B cell (primary cell): Measurements from ENCODE around the gene ATP8B1. TPM values are rescaled to one million over a fixed set of nuclear protein-coding genes. Genes with fewer than 3 reads are reported as not detected.

Source experiments
- ATAC-seq: fragments of 200-7000 bp; cut with Tn5 transposase; one replicate; pipeline ENCODE4 v1.10.0; 2021; ENCODE audit warnings: low read depth, mild to moderate bottlenecking, moderate number of reproducible peaks, moderate library complexity
- CTCF ChIA-PET: fragments of 350-600 bp; sonication (Branson Sonifier 250); formaldehyde crosslinking; loops from one replicate; lab custom pipeline; 2021; ENCODE audit warnings: antibody characterized with exemption, inconsistent platforms; lab: Charles Lee
- POLR2A ChIA-PET: fragments of 350-600 bp; sonication (Branson Sonifier 250); formaldehyde crosslinking; loops from one replicate; lab custom pipeline; 2021; ENCODE audit warnings: antibody characterized with exemption; lab: Charles Lee
- DNase-seq: peaks from one replicate; pipeline ENCODE4 v3.0.0; 2013
- H2AFZ ChIP-seq: 2 replicates; pipeline ENCODE4 v1.6.1; 2012; ENCODE audit warnings: mild to moderate bottlenecking, low read depth, low read length; ENCODE audit not compliant: insufficient read depth, poor library complexity, severe bottlenecking
- H3K27ac ChIP-seq, 2 donors: 1 replicate in 1 of 2; 2 replicates in 1 of 2; pipeline ENCODE4 v1.5.1; 2012 to 2013; ENCODE audit warnings: low read length in 2 of 2, mild to moderate bottlenecking in 2 of 2, moderate library complexity in 1 of 2
- H3K27me3 ChIP-seq, 4 experiments: fragments of 200-600 bp in 1 of 4; sonication (generic) in 1 of 4; replicated peaks in 1 of 4; 1 replicate in 2 of 4; 2 replicates in 2 of 4; pipeline versions ENCODE4 v1.6.1 to v1.7.0; 2013 to 2016; ENCODE audit warnings: low read length in 3 of 4, mild to moderate bottlenecking in 2 of 4, mixed read lengths in 1 of 4, moderate library complexity in 1 of 4; ENCODE audit not compliant: insufficient read depth in 4 of 4, control insufficient read depth in 3 of 4; ENCODE audit errors: control extremely low read depth in 1 of 4
- H3K36me3 ChIP-seq, 2 experiments: replicated peaks in 1 of 2; 1 replicate in 1 of 2; 2 replicates in 1 of 2; pipeline versions ENCODE4 v1.6.1 to v1.7.1; 2013; ENCODE audit warnings: low read length in 1 of 2; ENCODE audit not compliant: insufficient read depth in 2 of 2, control insufficient read depth in 1 of 2; ENCODE audit errors: control extremely low read depth in 1 of 2, extremely low read depth in 1 of 2
- H3K4me1 ChIP-seq, 2 donors: fragments of 200-600 bp in 1 of 2; sonication (generic) in 1 of 2; 1 replicate in 1 of 2; 2 replicates in 1 of 2; pipeline versions ENCODE4 v1.5.1 to v1.6.1; 2013 to 2017; ENCODE audit warnings: low read length in 2 of 2; ENCODE audit not compliant: control insufficient read depth in 2 of 2, insufficient read depth in 2 of 2
- H3K4me2 ChIP-seq: replicated peaks from 2 replicates; pipeline ENCODE3; 2012; ENCODE audit warnings: mild to moderate bottlenecking, low read depth, low read length; ENCODE audit not compliant: poor library complexity, severe bottlenecking
- H3K4me3 ChIP-seq, 5 experiments: fragments of 200-600 bp in 1 of 5; sonication (generic) in 1 of 5; 1 replicate in 3 of 5; 2 replicates in 2 of 5; pipeline versions ENCODE4 v1.5.1 to v1.7.0; 2011 to 2016; ENCODE audit warnings: low read length in 4 of 5, mild to moderate bottlenecking in 4 of 5, low read depth in 2 of 5, control low read depth in 1 of 5, moderate library complexity in 1 of 5; ENCODE audit not compliant: insufficient read depth in 1 of 5; ENCODE audit errors: control extremely low read depth in 1 of 5, extremely low read depth in 1 of 5
- H3K79me2 ChIP-seq: fragments of 200-600 bp; sonication (generic); one replicate; pipeline ENCODE4 v1.6.0; 2016; ENCODE audit warnings: low read length; ENCODE audit not compliant: control insufficient read depth, insufficient read depth
- H3K9ac ChIP-seq: fragments of 200-600 bp; sonication (generic); 2 replicates; pipeline ENCODE4 v1.6.1; 2017; ENCODE audit warnings: mild to moderate bottlenecking, low read length, moderate library complexity
- H3K9me3 ChIP-seq, 3 donors: one replicate each; pipeline versions ENCODE4 v1.6.1 to v1.7.1; 2013; ENCODE audit warnings: low read length in 2 of 3; ENCODE audit not compliant: control insufficient read depth in 2 of 3, insufficient read depth in 1 of 3; ENCODE audit errors: control extremely low read depth in 1 of 3
- H4K20me1 ChIP-seq: 2 replicates; pipeline ENCODE4 v1.6.0; 2012; ENCODE audit warnings: mild to moderate bottlenecking, low read length; ENCODE audit not compliant: insufficient read depth, control insufficient read depth, poor library complexity, severe bottlenecking
- H3K27ac Mint-ChIP-seq: one replicate; pipeline ENCODE4 v1.8.0; 2021; ENCODE audit warnings: mixed read lengths
- H3K27me3 Mint-ChIP-seq: one replicate; pipeline ENCODE4 v1.8.0; 2021; ENCODE audit warnings: mixed read lengths
- H3K4me1 Mint-ChIP-seq: one replicate; pipeline ENCODE4 v1.8.0; 2021; ENCODE audit warnings: mixed read lengths
- H3K4me3 Mint-ChIP-seq: one replicate; pipeline ENCODE4 v1.8.0; 2021; ENCODE audit warnings: mixed read lengths
- H3K9me3 Mint-ChIP-seq: one replicate; pipeline ENCODE4 v1.8.0; 2022; ENCODE audit warnings: mixed read lengths; ENCODE audit not compliant: insufficient read depth
- EZH2 ChIP-seq: IDR thresholded peaks from 2 replicates; pipeline ENCODE4 v1.6.1; 2012; ENCODE audit warnings: borderline replicate concordance, low read depth, mild to moderate bottlenecking, moderate library complexity, low read length; ENCODE audit not compliant: insufficient read depth, poor library complexity, severe bottlenecking
- WGBS: methylation state at CpG from one replicate; pipeline ENCODE4 v1.1.5; 2013; ENCODE audit warnings: missing lambda C conversion rate; ENCODE audit not compliant: insufficient coverage; 5-methylcytosine and 5-hydroxymethylcytosine counted together
- intact Hi-C: fragments of 100-400 bp; cut with micrococcal nuclease; formaldehyde crosslinking; loops from one replicate; pipeline ENCODE4 v1.10.0; 2022
- polyA plus RNA-seq: library from polyadenylated mRNA; depleted of rRNA; stranded (reverse); fragments of >200 nt; gene quantifications from 2 replicates; pipeline ENCODE4 v1.2.3, GENCODE V29; 2012
- small RNA-seq: library from RNA; depleted of rRNA; stranded (forward); fragments of <200 nt; gene quantifications from one replicate; pipeline ENCODE3, GENCODE V24; 2012; ENCODE audit warnings: low replicate concordance, low read depth; ENCODE audit not compliant: insufficient read length
- total RNA-seq, 2 donors: library from RNA; stranded (reverse); fragments of 120-200 nt in 1 of 2; gene quantifications; 1 replicate in 1 of 2; 2 replicates in 1 of 2; pipeline versions ENCODE4 v1.2.3 to v1.2.4, GENCODE V29; 2013 to 2022
- TF ChIP-seq, protein P1 (sequence below): fragments of 200-600 bp; IDR thresholded peaks from one replicate; pipeline ENCODE4 v1.8.0; 2022; ENCODE audit warnings: antibody characterized with exemption, mild to moderate bottlenecking

Gene ATP8B1
- total and polyA plus RNA-seq, 2 donors (not counting 1 experiment from before 2014, with no cell fraction given) = 0.27 TPM; not detected in 1

DNA sequence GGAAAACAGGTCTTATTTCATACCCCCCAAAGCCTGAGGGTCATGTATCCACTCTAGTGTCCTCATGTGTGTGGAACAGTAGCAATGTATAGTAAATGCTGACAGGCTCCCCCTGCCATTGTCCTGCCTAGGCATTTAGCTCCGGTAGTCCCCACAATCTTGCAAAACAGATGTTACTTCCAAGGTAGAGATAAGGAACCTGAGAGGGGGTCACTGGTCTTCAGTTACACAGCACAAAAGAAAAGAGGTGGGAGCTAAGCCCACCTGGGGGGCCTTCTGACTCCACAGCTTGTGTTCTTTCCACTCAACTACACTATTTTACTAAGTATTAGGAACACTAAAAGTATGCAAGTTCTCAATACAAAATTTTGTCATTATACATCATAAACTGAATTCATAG lies 199.2 kb downstream of the ATP8B1 start:
- Histone ChIP-seq H3K4me1 (no peaks in the 10 kb centered on the region), H3K79me2 (no peaks in the 10 kb centered on the region), H3K27me3 (no peaks in the 10 kb centered on the region), H3K4me2 (no peak overlapping the region), H4K20me1 (no peaks in the 10 kb centered on the region), H3K4me3 (no peak overlapping the region), H2AFZ (no peak overlapping the region), H3K27ac (no peak overlapping the region), H3K36me3 (peaks cover 5 to 66% of the 10 kb centered on the region in 2 experiments), H3K9ac (no peak overlapping the region), H3K9me3 (no peaks in the 10 kb centered on the region)
- POLR2A ChIA-PET = no interaction called here
- CTCF ChIA-PET = no interaction called here
- H3K4me3 Mint-ChIP-seq = no peak overlapping the region
- TF ChIP-seq EZH2 = no peak
- TF ChIP-seq, protein P1, sequence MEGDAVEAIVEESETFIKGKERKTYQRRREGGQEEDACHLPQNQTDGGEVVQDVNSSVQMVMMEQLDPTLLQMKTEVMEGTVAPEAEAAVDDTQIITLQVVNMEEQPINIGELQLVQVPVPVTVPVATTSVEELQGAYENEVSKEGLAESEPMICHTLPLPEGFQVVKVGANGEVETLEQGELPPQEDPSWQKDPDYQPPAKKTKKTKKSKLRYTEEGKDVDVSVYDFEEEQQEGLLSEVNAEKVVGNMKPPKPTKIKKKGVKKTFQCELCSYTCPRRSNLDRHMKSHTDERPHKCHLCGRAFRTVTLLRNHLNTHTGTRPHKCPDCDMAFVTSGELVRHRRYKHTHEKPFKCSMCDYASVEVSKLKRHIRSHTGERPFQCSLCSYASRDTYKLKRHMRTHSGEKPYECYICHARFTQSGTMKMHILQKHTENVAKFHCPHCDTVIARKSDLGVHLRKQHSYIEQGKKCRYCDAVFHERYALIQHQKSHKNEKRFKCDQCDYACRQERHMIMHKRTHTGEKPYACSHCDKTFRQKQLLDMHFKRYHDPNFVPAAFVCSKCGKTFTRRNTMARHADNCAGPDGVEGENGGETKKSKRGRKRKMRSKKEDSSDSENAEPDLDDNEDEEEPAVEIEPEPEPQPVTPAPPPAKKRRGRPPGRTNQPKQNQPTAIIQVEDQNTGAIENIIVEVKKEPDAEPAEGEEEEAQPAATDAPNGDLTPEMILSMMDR = no peak
- intact Hi-C loops = no loop called here
- ATAC-seq (no peak), DNase-seq (no peak)
- no peak overlapping the region for H3K27ac Mint-ChIP-seq
- H3K4me1 Mint-ChIP-seq = no peaks in the 10 kb centered on the region
- no peaks in the 10 kb centered on the region for H3K27me3 Mint-ChIP-seq
- H3K9me3 Mint-ChIP-seq = no peaks in the 10 kb centered on the region
- no CpG with 5 or more reads among the region's 1 CpG for WGBS

Small RNAs within 50 kb of the gene (small RNA-seq; reads per million reads assigned to genes)
- not detected for gene RNU6-742P

Other genes starting within 250 kb of the ATP8B1 start
- gene FECH, start 216.6 kb downstream of the ATP8B1 start, total RNA-seq = 10.4 and 12.6 TPM in 2 replicates
- 5.8 and 6.2 TPM in 2 replicates for gene FECH, start 216.6 kb downstream of the ATP8B1 start, polyA plus RNA-seq
- 83.1 and 85.9 TPM in 2 replicates for gene NARS1, start 181.5 kb downstream of the ATP8B1 start, total RNA-seq
- 35.4 and 85.2 TPM in 2 replicates for gene NARS1, start 181.5 kb downstream of the ATP8B1 start, polyA plus RNA-seq
- gene NEDD4L, start 240.9 kb upstream of the ATP8B1 start, total RNA-seq = 25.7 and 29.5 TPM in 2 replicates
- 9.9 and 10.3 TPM in 2 replicates for gene NEDD4L, start 240.9 kb upstream of the ATP8B1 start, polyA plus RNA-seq